Ishikawa (cell line): ENCODE results near the gene GYG1.

Source experiments
- EP300 ChIP-seq: IDR thresholded peaks from 2 replicates; pipeline ENCODE4 v1.6.1; 2012; ENCODE audit warnings: borderline replicate concordance
- ZBTB7A ChIP-seq: IDR thresholded peaks from 2 replicates; pipeline ENCODE4 v1.6.1; 2012; ENCODE audit warnings: low read depth
- TF ChIP-seq, protein P1 (sequence below): IDR thresholded peaks from 2 replicates; pipeline ENCODE4 v1.6.1; 2012

DNA sequence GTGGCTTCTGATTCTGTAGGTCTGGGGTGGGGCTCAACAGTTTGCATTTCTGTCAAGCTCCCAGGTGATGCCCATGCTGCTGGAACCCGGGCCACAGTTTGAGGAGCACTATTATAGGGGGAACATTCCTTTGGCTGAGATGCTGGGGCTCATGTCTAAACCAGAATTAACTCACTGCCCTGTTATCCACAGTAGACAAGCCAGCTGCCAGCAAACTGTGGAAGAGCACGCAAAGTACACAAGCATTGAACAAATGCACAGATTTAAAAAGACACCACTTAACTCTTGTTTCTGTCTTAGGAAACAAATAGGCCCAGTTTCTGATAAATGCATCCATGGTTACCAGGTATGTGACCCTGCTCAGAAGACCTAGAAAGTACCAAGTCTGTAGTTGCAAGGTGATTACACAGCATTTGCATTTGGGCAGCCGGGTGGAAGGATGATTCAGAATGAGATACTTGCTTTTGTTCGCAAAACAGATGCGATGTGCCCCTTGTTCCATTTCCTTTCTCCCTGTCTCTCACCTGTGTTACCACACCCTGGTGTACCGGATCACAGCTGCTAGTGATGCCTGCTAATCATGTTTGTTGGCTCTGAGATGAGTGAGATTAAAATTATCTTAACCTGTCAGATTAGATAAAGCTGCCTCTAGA lies 12.4 kb downstream of the GYG1 start:
- TF ChIP-seq EP300 (no peak), ZBTB7A (no peak)
- TF ChIP-seq, protein P1, sequence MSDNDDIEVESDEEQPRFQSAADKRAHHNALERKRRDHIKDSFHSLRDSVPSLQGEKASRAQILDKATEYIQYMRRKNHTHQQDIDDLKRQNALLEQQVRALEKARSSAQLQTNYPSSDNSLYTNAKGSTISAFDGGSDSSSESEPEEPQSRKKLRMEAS, result no peak
